Measurements from ENCODE around the gene SPEG. TPM values are rescaled to one million over a fixed set of nuclear protein-coding genes. Genes with fewer than 3 reads are reported as not detected.

SPEG gene
- total RNA-seq, 1 experiment from 2014 or later = 23.3 TPM

DNA sequence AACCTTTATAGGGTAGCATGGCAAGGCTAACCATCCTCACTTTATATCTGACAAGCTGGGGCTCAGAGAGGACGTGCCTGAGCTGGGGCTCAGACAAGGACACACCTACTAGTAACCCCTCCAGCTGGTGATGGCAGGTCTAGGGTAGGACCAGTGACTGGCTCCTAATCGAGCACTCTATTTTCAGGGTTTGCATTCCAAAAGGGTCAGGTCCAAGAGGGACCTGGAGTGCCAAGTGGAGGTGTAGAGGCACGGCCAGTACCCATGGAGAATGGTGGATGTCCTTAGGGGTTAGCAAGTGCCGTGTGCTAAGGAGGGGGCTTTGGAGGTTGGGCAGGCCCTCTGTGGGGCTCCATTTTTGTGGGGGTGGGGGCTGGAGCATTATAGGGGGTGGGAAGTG is 17.7 kb upstream of the SPEG start:
- H3K4me1 Mint-ChIP-seq (ENCODE audit: insufficient read depth, unreplicated experiment) = no peaks in the 10 kb centered on the region
- H3K4me3 Mint-ChIP-seq (ENCODE audit: unreplicated experiment) = no peak overlapping the region
- POLR2A ChIA-PET = no interaction called here
- intact Hi-C loops (cut with micrococcal nuclease) = no loop called here
- CTCF ChIA-PET = interaction anchor here (0.6 to 3.3 kb wide), 5 partner anchors 13 to 113 kb away, joined by 3 to 15 read pairs (median 4); no protein-coding TSS in a partner anchor
- H3K36me3 Mint-ChIP-seq (ENCODE audit: insufficient read depth, unreplicated experiment) = no peaks in the 10 kb centered on the region
- no peak overlapping the region for H3K27ac Mint-ChIP-seq (ENCODE audit: low read depth, unreplicated experiment)
- H3K27me3 Mint-ChIP-seq (ENCODE audit: insufficient read depth, unreplicated experiment) = no peaks in the 10 kb centered on the region
- no peaks in the 10 kb centered on the region for H3K9me3 Mint-ChIP-seq (ENCODE audit: unreplicated experiment)
- DNase-seq (ENCODE audit: unreplicated experiment) = no peak
- TF ChIP-seq, protein P1, sequence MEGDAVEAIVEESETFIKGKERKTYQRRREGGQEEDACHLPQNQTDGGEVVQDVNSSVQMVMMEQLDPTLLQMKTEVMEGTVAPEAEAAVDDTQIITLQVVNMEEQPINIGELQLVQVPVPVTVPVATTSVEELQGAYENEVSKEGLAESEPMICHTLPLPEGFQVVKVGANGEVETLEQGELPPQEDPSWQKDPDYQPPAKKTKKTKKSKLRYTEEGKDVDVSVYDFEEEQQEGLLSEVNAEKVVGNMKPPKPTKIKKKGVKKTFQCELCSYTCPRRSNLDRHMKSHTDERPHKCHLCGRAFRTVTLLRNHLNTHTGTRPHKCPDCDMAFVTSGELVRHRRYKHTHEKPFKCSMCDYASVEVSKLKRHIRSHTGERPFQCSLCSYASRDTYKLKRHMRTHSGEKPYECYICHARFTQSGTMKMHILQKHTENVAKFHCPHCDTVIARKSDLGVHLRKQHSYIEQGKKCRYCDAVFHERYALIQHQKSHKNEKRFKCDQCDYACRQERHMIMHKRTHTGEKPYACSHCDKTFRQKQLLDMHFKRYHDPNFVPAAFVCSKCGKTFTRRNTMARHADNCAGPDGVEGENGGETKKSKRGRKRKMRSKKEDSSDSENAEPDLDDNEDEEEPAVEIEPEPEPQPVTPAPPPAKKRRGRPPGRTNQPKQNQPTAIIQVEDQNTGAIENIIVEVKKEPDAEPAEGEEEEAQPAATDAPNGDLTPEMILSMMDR (IDR thresholded peaks at IDR 0.05; ENCODE audit: unreplicated experiment) = no peak
- BruUV-seq (replicated peaks) = no TSS peak

DNA sequence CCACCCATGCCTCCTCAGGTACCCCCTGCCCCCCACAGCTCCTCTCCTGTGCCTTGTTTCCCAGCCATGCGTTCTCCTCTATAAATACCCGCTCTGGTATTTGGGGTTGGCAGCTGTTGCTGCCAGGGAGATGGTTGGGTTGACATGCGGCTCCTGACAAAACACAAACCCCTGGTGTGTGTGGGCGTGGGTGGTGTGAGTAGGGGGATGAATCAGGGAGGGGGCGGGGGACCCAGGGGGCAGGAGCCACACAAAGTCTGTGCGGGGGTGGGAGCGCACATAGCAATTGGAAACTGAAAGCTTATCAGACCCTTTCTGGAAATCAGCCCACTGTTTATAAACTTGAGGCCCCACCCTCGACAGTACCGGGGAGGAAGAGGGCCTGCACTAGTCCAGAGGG is 17.3 kb upstream of the SPEG start:
- no peaks in the 10 kb centered on the region for H3K9me3 Mint-ChIP-seq (ENCODE audit: unreplicated experiment)
- CTCF ChIA-PET = interaction anchor here (0.6 to 3.3 kb wide), 5 partner anchors 15 to 287 kb away, joined by 3 to 15 read pairs (median 3); no protein-coding TSS in a partner anchor
- H3K27me3 Mint-ChIP-seq (ENCODE audit: insufficient read depth, unreplicated experiment) = no peaks in the 10 kb centered on the region
- H3K4me1 Mint-ChIP-seq (ENCODE audit: insufficient read depth, unreplicated experiment) = no peaks in the 10 kb centered on the region
- no peak overlapping the region for H3K27ac Mint-ChIP-seq (ENCODE audit: low read depth, unreplicated experiment)
- H3K36me3 Mint-ChIP-seq (ENCODE audit: insufficient read depth, unreplicated experiment) = no peaks in the 10 kb centered on the region
- no peak for DNase-seq (ENCODE audit: unreplicated experiment)
- TF ChIP-seq, protein P1 (IDR thresholded peaks at IDR 0.05; ENCODE audit: unreplicated experiment) = no peak
- POLR2A ChIA-PET = no interaction called here
- no TSS peak for BruUV-seq (replicated peaks)
- H3K4me3 Mint-ChIP-seq (ENCODE audit: unreplicated experiment) = no peak overlapping the region
- intact Hi-C loops (cut with micrococcal nuclease) = no loop called here

DNA sequence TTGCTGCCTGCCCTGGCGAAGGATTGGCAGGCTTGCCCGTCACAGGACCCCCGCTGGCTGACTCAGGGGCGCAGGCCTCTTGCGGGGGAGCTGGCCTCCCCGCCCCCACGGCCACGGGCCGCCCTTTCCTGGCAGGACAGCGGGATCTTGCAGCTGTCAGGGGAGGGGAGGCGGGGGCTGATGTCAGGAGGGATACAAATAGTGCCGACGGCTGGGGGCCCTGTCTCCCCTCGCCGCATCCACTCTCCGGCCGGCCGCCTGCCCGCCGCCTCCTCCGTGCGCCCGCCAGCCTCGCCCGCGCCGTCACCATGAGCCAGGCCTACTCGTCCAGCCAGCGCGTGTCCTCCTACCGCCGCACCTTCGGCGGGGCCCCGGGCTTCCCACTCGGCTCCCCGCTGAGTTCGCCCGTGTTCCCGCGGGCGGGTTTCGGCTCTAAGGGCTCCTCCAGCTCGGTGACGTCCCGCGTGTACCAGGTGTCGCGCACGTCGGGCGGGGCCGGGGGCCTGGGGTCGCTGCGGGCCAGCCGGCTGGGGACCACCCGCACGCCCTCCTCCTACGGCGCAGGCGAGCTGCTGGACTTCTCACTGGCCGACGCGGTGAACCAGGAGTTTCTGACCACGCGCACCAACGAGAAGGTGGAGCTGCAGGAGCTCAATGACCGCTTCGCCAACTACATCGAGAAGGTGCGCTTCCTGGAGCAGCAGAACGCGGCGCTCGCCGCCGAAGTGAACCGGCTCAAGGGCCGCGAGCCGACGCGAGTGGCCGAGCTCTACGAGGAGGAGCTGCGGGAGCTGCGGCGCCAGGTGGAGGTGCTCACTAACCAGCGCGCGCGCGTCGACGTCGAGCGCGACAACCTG is 16.3 kb upstream of the SPEG start, which contains the start of gene DES:
Gene DES (plus strand): TSS at position 223 of the 857 bp plus-strand sequence. CDS start 86 bp downstream, at position 309.
- Mint-ChIP-seq H3K36me3 (ENCODE audit: insufficient read depth, unreplicated experiment) (no peaks in the 10 kb centered on the region), H3K9me3 (ENCODE audit: unreplicated experiment) (no peaks in the 10 kb centered on the region), H3K4me1 (ENCODE audit: insufficient read depth, unreplicated experiment) (no peaks in the 10 kb centered on the region), H3K27ac (ENCODE audit: low read depth, unreplicated experiment) (no peak within 1 kb of the TSS), H3K27me3 (ENCODE audit: insufficient read depth, unreplicated experiment) (no peaks in the 10 kb centered on the region), H3K4me3 (ENCODE audit: unreplicated experiment) (no peak within 1 kb of the TSS)
- BruUV-seq (replicated peaks) = no TSS peak
- CTCF ChIA-PET = interaction anchor here (0.6 to 3.3 kb wide), 4 partner anchors 12 to 112 kb away, joined by 3 to 15 read pairs (median 8); no protein-coding TSS in a partner anchor
- intact Hi-C loops (cut with micrococcal nuclease) = no loop called here
- DNase-seq (ENCODE audit: unreplicated experiment) = no peak
- POLR2A ChIA-PET = no interaction called here
- TF ChIP-seq, protein P1 (IDR thresholded peaks at IDR 0.05; ENCODE audit: unreplicated experiment) = no peak

GRCh38 chr2:219419012-219419324 is 15.7 kb upstream of the SPEG start:
- BruUV-seq (replicated peaks) = no TSS peak
- TF ChIP-seq, protein P1 (IDR thresholded peaks at IDR 0.05; ENCODE audit: unreplicated experiment) = no peak
- Mint-ChIP-seq H3K9me3 (ENCODE audit: unreplicated experiment) (no peaks in the 10 kb centered on the region), H3K4me1 (ENCODE audit: insufficient read depth, unreplicated experiment) (no peaks in the 10 kb centered on the region), H3K36me3 (ENCODE audit: insufficient read depth, unreplicated experiment) (no peaks in the 10 kb centered on the region), H3K4me3 (ENCODE audit: unreplicated experiment) (no peak overlapping the region), H3K27ac (ENCODE audit: low read depth, unreplicated experiment) (no peak overlapping the region), H3K27me3 (ENCODE audit: insufficient read depth, unreplicated experiment) (no peaks in the 10 kb centered on the region)
- CTCF ChIA-PET = interaction anchor here (1.1 to 3.3 kb wide), 4 partner anchors 16 to 111 kb away, joined by 3 to 15 read pairs (median 10); no protein-coding TSS in a partner anchor
- no peak for DNase-seq (ENCODE audit: unreplicated experiment)
- intact Hi-C loops (cut with micrococcal nuclease) = no loop called here
- POLR2A ChIA-PET = no interaction called here

Measured in MCF 10A (cell line).